Cerebellar nuclear complex (tissue), 1 donor: ENCODE measurements around the gene AP5S1.
"Not testable (repeated sequence)": the region's sequence is repeated elsewhere in the genome, so short reads cannot be mapped to it uniquely, and the experiment has no call there.

Experiments used
- DNase-seq, 2 experiments: peaks; one replicate each; lab custom pipeline; 2025; lab: John Stamatoyannopoulos, UW

The AP5S1 gene

GRCh38 chr20:3794168-3794567 lies 26.2 kb upstream of the AP5S1 start:
- DNase-seq: not testable (repeated sequence)

- DNase-seq: no peak
Observed at GRCh38 chr20:3794701-3795420, 25.5 kb upstream of the AP5S1 start.

- DNase-seq: peak in 1 of 2 experiments; percentile 58
Observed at GRCh38 chr20:3795511-3796468, 24.6 kb upstream of the AP5S1 start, which contains the start of gene CDC25B. Gene CDC25B (plus strand): TSS chr20:3796310. CDS start chr20:3796532, 222 bp downstream.

- no peak for DNase-seq
Observed at GRCh38 chr20:3796477-3797225, 23.7 kb upstream of the AP5S1 start.

GRCh38 chr20:3797226-3797545 lies 23.2 kb upstream of the AP5S1 start:
- no peak for DNase-seq

GRCh38 chr20:3797592-3798372 lies 22.6 kb upstream of the AP5S1 start:
- no peak for DNase-seq

- DNase-seq: no peak
Observed at GRCh38 chr20:3798373-3798768, 22.0 kb upstream of the AP5S1 start.

- no peak for DNase-seq
Observed at GRCh38 chr20:3798908-3799248, 21.5 kb upstream of the AP5S1 start.

- DNase-seq: no peak
Observed at GRCh38 chr20:3800256-3800877, 20.0 kb upstream of the AP5S1 start.

GRCh38 chr20:3800878-3801260 lies 19.5 kb upstream of the AP5S1 start:
- DNase-seq: no peak

GRCh38 chr20:3801299-3801698 lies 19.0 kb upstream of the AP5S1 start:
- DNase-seq: no peak

GRCh38 chr20:3801846-3802245 lies 18.5 kb upstream of the AP5S1 start:
- DNase-seq: no peak

GRCh38 chr20:3802524-3803239 lies 17.7 kb upstream of the AP5S1 start:
- DNase-seq: no peak

- no peak for DNase-seq
Observed at GRCh38 chr20:3803289-3803688, 17.1 kb upstream of the AP5S1 start.

- DNase-seq: no peak
Observed at GRCh38 chr20:3803854-3804253, 16.5 kb upstream of the AP5S1 start.

GRCh38 chr20:3804254-3804751 lies 16.0 kb upstream of the AP5S1 start:
- no peak for DNase-seq

- DNase-seq: no peak
Observed at GRCh38 chr20:3804781-3805180, 15.6 kb upstream of the AP5S1 start.

- DNase-seq: no peak
Observed at GRCh38 chr20:3808544-3808943, 11.8 kb upstream of the AP5S1 start.

GRCh38 chr20:3811467-3812258 lies 8.7 kb upstream of the AP5S1 start:
- DNase-seq: peak; percentile 89 to 97

- no peak for DNase-seq
Observed at GRCh38 chr20:3812259-3812681, 8.1 kb upstream of the AP5S1 start.
